GM12878 (cell line): Measurements from ENCODE around the gene KLB. TPM values are rescaled to one million over a fixed set of nuclear protein-coding genes. Genes with fewer than 3 reads are reported as not detected.

ENCODE experiments used
- ATAC-seq: fragments of 200-7000 bp; cut with Tn5 transposase; 3 replicates; pipeline ENCODE4 v1.9.1; 2020; ENCODE audit warnings: mild to moderate bottlenecking, moderate library complexity
- BruUV-seq: library from RNA; stranded (reverse); fragments of 400-500 nt; replicated peaks from 2 replicates; lab custom pipeline; 2021; lab: Mats Ljungman, UMichigan
- CTCF ChIA-PET: fragments of 300-600 bp; sonication (Branson Sonifier 250); formaldehyde crosslinking; extraction: SDS; loops from one replicate; lab custom pipeline; 2021; ENCODE audit warnings: inconsistent platforms; lab: Yijun Ruan, JAX
- POLR2A ChIA-PET: fragments of 350-600 bp; formaldehyde crosslinking; extraction: SDS; loops from one replicate; lab custom pipeline; 2021; ENCODE audit warnings: inconsistent platforms; lab: Charles Lee
- RAD21 ChIA-PET: fragments of 300-600 bp; sonication (Branson Sonifier 250); formaldehyde crosslinking; loops from one replicate; lab custom pipeline; 2023; ENCODE audit warnings: antibody characterized with exemption; ENCODE audit not compliant: unreplicated experiment; lab: Charles Lee
- SMC1A ChIA-PET: fragments of 300-600 bp; sonication (Branson Sonifier 250); formaldehyde crosslinking; loops from one replicate; lab custom pipeline; 2023; ENCODE audit not compliant: unreplicated experiment, uncharacterized antibody; lab: Charles Lee
- DNase-seq: peaks from one replicate; pipeline ENCODE4 v3.0.0-alpha.2; 2011; ENCODE audit warnings: low read depth, low spot score
- FAIRE-seq: peaks from 3 replicates; lab custom pipeline; 2011; peaks lifted over from hg19 to GRCh38; lab: Jason Lieb, UNC
- H2AFZ ChIP-seq: 2 replicates; pipeline ENCODE4 v1.6.0; 2011; ENCODE audit warnings: low read depth, low read length, control low read depth; ENCODE audit not compliant: control insufficient read depth
- H3K27ac ChIP-seq: 2 replicates; pipeline ENCODE4 v1.5.1; 2011; ENCODE audit warnings: control low read depth; ENCODE audit not compliant: control insufficient read depth, insufficient read depth
- H3K27me3 ChIP-seq, 2 experiments: replicated peaks in 1 of 2; 2 replicates each; pipeline versions ENCODE4 v1.6.0 to v1.6.1; 2011; ENCODE audit warnings: low read length in 1 of 2; ENCODE audit not compliant: control insufficient read depth in 2 of 2, insufficient read depth in 2 of 2
- H3K36me3 ChIP-seq, 2 experiments: 2 replicates each; pipeline ENCODE4 v1.5.1; 2011; ENCODE audit warnings: low read length in 1 of 2; ENCODE audit not compliant: control insufficient read depth in 2 of 2, insufficient read depth in 2 of 2
- H3K4me1 ChIP-seq: 2 replicates; pipeline ENCODE4 v1.6.1; 2011; ENCODE audit warnings: mild to moderate bottlenecking, low read length, moderate library complexity, mixed read lengths; ENCODE audit not compliant: control insufficient read depth, insufficient read depth
- H3K4me2 ChIP-seq: 2 replicates; pipeline ENCODE4 v1.6.0; 2011; ENCODE audit warnings: control low read depth; ENCODE audit not compliant: control insufficient read depth, insufficient read depth
- H3K4me3 ChIP-seq: fragments of 200-600 bp; sonication (generic); 2 replicates; pipeline ENCODE4 v1.5.1; 2016
- H3K79me2 ChIP-seq: 2 replicates; pipeline ENCODE4 v1.6.0; 2011; ENCODE audit warnings: low read length; ENCODE audit not compliant: control insufficient read depth, insufficient read depth
- H3K9ac ChIP-seq: 2 replicates; pipeline ENCODE4 v1.8.0; 2011; ENCODE audit warnings: low read length, control low read depth, mixed read lengths; ENCODE audit not compliant: control insufficient read depth, insufficient read depth
- H3K9me3 ChIP-seq: replicated peaks from 3 replicates; pipeline ENCODE4 v1.5.1; 2011; ENCODE audit warnings: mild to moderate bottlenecking, low read length; ENCODE audit not compliant: control insufficient read depth, insufficient read depth
- H4K20me1 ChIP-seq: 2 replicates; pipeline ENCODE4 v1.6.0; 2011; ENCODE audit not compliant: control insufficient read depth, insufficient read depth
- ATF3 ChIP-seq: IDR thresholded peaks from 2 replicates; pipeline ENCODE4 v1.6.1; 2011; ENCODE audit warnings: low read depth, mild to moderate bottlenecking, low read length, moderate library complexity, borderline replicate concordance; ENCODE audit errors: extremely low read depth
- BACH1 ChIP-seq: fragments of 450-650 bp; IDR thresholded peaks from 2 replicates; pipeline ENCODE4 v1.6.1; 2017; ENCODE audit warnings: mild to moderate bottlenecking, borderline replicate concordance
- DPF2 ChIP-seq: fragments of 450-650 bp; IDR thresholded peaks from 2 replicates; pipeline ENCODE4 v1.6.1; 2017; ENCODE audit warnings: mild to moderate bottlenecking
- E4F1 ChIP-seq: fragments of 450-650 bp; IDR thresholded peaks from 2 replicates; pipeline ENCODE4 v1.6.1; 2018; ENCODE audit warnings: borderline replicate concordance, mild to moderate bottlenecking; ENCODE audit not compliant: partially characterized antibody
- GATAD2B ChIP-seq: fragments of 450-650 bp; conservative IDR thresholded peaks from 2 replicates; pipeline ENCODE4 v1.6.1; 2017; ENCODE audit warnings: low read depth, mild to moderate bottlenecking, moderate library complexity
- HSF1 ChIP-seq: fragments of 150-350 bp; IDR thresholded peaks from 2 replicates; pipeline ENCODE4 v1.6.1; 2014; ENCODE audit warnings: mild to moderate bottlenecking, low read depth, low read length
- MXI1 ChIP-seq: fragments of 150-350 bp; IDR thresholded peaks from 2 replicates; pipeline ENCODE4 v1.6.1; 2011; ENCODE audit warnings: low read depth, mild to moderate bottlenecking, inconsistent platforms, low read length, improper control_type of control experiment
- PKNOX1 ChIP-seq: fragments of 450-650 bp; IDR thresholded peaks from 2 replicates; pipeline ENCODE4 v1.6.1; 2016; ENCODE audit warnings: mild to moderate bottlenecking
- POLR2A ChIP-seq: IDR thresholded peaks from 2 replicates; pipeline ENCODE4 v1.6.1; 2011; ENCODE audit warnings: low read depth, mild to moderate bottlenecking, low read length
- POLR2AphosphoS5 ChIP-seq: IDR thresholded peaks from 2 replicates; pipeline ENCODE4 v1.6.1; 2011; ENCODE audit warnings: mild to moderate bottlenecking, low read length, inconsistent platforms
- RBBP5 ChIP-seq: fragments of 200-600 bp; sonication (generic); conservative IDR thresholded peaks from 2 replicates; pipeline ENCODE4 v1.6.1; 2016
- SMARCA5 ChIP-seq: fragments of 450-650 bp; IDR thresholded peaks from 2 replicates; pipeline ENCODE4 v1.6.1; 2017; ENCODE audit warnings: mild to moderate bottlenecking
- SRF ChIP-seq, 2 experiments: IDR thresholded peaks; 2 replicates each; pipeline ENCODE4 v1.6.1; 2011; ENCODE audit warnings: low read depth in 2 of 2, low read length in 2 of 2, mild to moderate bottlenecking in 1 of 2, moderate library complexity in 1 of 2
- USF2 ChIP-seq: IDR thresholded peaks from 2 replicates; pipeline ENCODE4 v1.6.1; 2011; ENCODE audit warnings: low read depth, low read length, improper control_type of control experiment, borderline replicate concordance
- ZNF207 ChIP-seq: fragments of 450-650 bp; IDR thresholded peaks from 2 replicates; pipeline ENCODE4 v1.6.1; 2014; ENCODE audit warnings: antibody characterized with exemption, mild to moderate bottlenecking, borderline replicate concordance
- ZNF217 ChIP-seq: fragments of 450-650 bp; IDR thresholded peaks from 2 replicates; pipeline ENCODE4 v1.6.1; 2017; ENCODE audit warnings: antibody characterized with exemption, mild to moderate bottlenecking
- WGBS: methylation state at CpG from one replicate; pipeline ENCODE4 v1.1.6; 2016; ENCODE audit warnings: low lambda C conversion rate; ENCODE audit not compliant: insufficient replicate concordance, insufficient coverage; ENCODE audit errors: missing lambda C conversion rate; 5-methylcytosine and 5-hydroxymethylcytosine counted together
- in situ Hi-C: fragments of 300-500 bp; cut with MboI; formaldehyde crosslinking; loops from 9 replicates; pipeline ENCODE4 v1.14.3; 2018; ENCODE audit warnings: mixed read lengths
- intact Hi-C: fragments of 100-400 bp; cut with micrococcal nuclease; formaldehyde crosslinking; loops from one replicate; pipeline ENCODE4 v1.14.2; 2022; ENCODE audit not compliant: unreplicated experiment
- polyA plus RNA-seq, 11 experiments: library from polyadenylated mRNA; depleted of rRNA in 4 of 11; unstranded in 6 of 11; stranded (reverse) in 5 of 11; fragments of >200 nt; fragmentation: Nextera tagmentation in 4 of 11; fragmentation: Illumina TruSeq in 1 of 11; extraction: Ambion mirVana in 4 of 11; extraction: Trizol in 1 of 11; gene quantifications; 1 replicate in 1 of 11; 2 replicates in 10 of 11; pipeline versions ENCODE4 v1.2.1 to v1.2.3, GENCODE V29; 2011 to 2016; ENCODE audit warnings: inconsistent platforms in 2 of 11, missing spikeins in 2 of 11, low read depth in 1 of 11
- total RNA-seq, 4 experiments: library from RNA; depleted of rRNA in 3 of 4; stranded (reverse); fragments of >200 nt in 3 of 4; fragmentation: Illumina TruSeq in 1 of 4; extraction: Trizol in 1 of 4; gene quantifications; 2 replicates each; pipeline versions ENCODE4 v1.2.1 to v1.2.3, GENCODE V29; 2013 to 2021

KLB gene
- total and polyA plus RNA-seq, 10 of the 15 experiments (the other 5 are each of a cell fraction or from before 2014, with no cell fraction given): under 0.01 to 0.13 (median 0.04) TPM; not detected in 1

- RAD21 ChIA-PET: no interaction called here
- intact Hi-C loops (loop anchor here (5.0 kb wide), 1 partner anchor 95 kb away; no protein-coding TSS in a partner anchor), in situ Hi-C loops (loop anchor here (25.0 kb wide), 1 partner anchor 535 kb away; no protein-coding TSS in a partner anchor)
- no TSS peak for BruUV-seq
- FAIRE-seq (peak; percentile 95), ATAC-seq (peak; percentile 95), DNase-seq (peak; percentile 48)
- H3K79me2 ChIP-seq: no peaks in the 10 kb centered on the region
- H3K9me3 ChIP-seq: no peaks in the 10 kb centered on the region
- H3K4me3 ChIP-seq: peak overlapping the region; percentile 18; the same call in 1 of the 2 replicates
- H3K4me1 ChIP-seq: peaks cover 4% of the 10 kb centered on the region; the same call in 1 of the 2 replicates
- CTCF ChIA-PET: interaction anchor here (0.5 to 2.6 kb wide), 8 partner anchors 9 to 544 kb away, joined by 3 to 12 read pairs (median 4); partner anchors contain the start of genes LIAS and RPL9
- H2AFZ ChIP-seq: peak overlapping the region; percentile 62
- peak overlapping the region; percentile 88 for H3K4me2 ChIP-seq
- H3K9ac ChIP-seq: 0 out of 2 replicates have a peak overlapping the region, but pooled peaks have one; percentile 26
- no peaks in the 10 kb centered on the region for H3K27me3 ChIP-seq
- H3K36me3 ChIP-seq: peaks cover under 1 to 12% of the 10 kb centered on the region in 2 experiments; a peak in 3 of 4 replicates
- 4% methylated on average over 61 of the region's 61 CpGs for WGBS
- SMC1A ChIA-PET: interaction anchor here (1.3 kb wide), 1 partner anchor 9 kb away, joined by 5 read pairs; no protein-coding TSS in a partner anchor
- POLR2A ChIA-PET: interaction anchor here (1.0 to 2.1 kb wide), 2 partner anchors 10 to 166 kb away, joined by 5 to 9 read pairs; no protein-coding TSS in a partner anchor
- H4K20me1 ChIP-seq: no peaks in the 10 kb centered on the region
- no peak overlapping the region for H3K27ac ChIP-seq
- no peak for TF ChIP-seq ATF3
- no peak for TF ChIP-seq SRF (IDR thresholded peaks at IDR 0.05; ENCODE audit: low read depth in 2 of 2, low read length in 2 of 2)
- TF ChIP-seq DPF2: peak; percentile 64; the same call in 1 of the 2 replicates
- TF ChIP-seq BACH1: peak; percentile 50; the same call in 1 of the 2 replicates
- no peak for TF ChIP-seq RBBP5
- peak; percentile 38; the same call in 1 of the 2 replicates for TF ChIP-seq POLR2AphosphoS5
- TF ChIP-seq POLR2A: peak; percentile 68
- TF ChIP-seq MXI1: no peak
- TF ChIP-seq E4F1: peak; percentile 10
- TF ChIP-seq PKNOX1: peak; percentile 32; the same call in 1 of the 2 replicates
- no peak for TF ChIP-seq HSF1
- TF ChIP-seq SMARCA5: 0 out of 2 replicates have a peak, but pooled peaks have one; percentile 9
- peak; percentile 60; the same call in 1 of the 2 replicates for TF ChIP-seq GATAD2B
- no peak for TF ChIP-seq ZNF217
- no peak for TF ChIP-seq ZNF207
- TF ChIP-seq USF2: no peak
These were observed 40.3 kb downstream of the KLB start for GRCh38 chr4:39446842-39447573.
